Forelimb muscle (tissue), 1 donor: ENCODE measurements around the gene SELENOM. TPM values are rescaled to one million over a fixed set of nuclear protein-coding genes. Genes with fewer than 3 reads are reported as not detected.

Experiments
- DNase-seq: peaks from one replicate; pipeline ENCODE4 v3.0.0-alpha.2; 2013; ENCODE audit warnings: low read depth
- polyA plus RNA-seq: library from polyadenylated mRNA; unstranded; fragments of 120-200 nt; gene quantifications from one replicate; pipeline ENCODE4 v1.2.1, GENCODE V29; 2013; ENCODE audit not compliant: insufficient read length

SELENOM gene
- polyA plus RNA-seq, 1 donor = 18.8 TPM

GRCh38 chr22:31091106-31091975 lies 16.0 kb downstream of the SELENOM start:
- DNase-seq = no peak

- DNase-seq = no peak
Measured at GRCh38 chr22:31090217-31091085, 16.9 kb downstream of the SELENOM start.

- no peak for DNase-seq
Measured at GRCh38 chr22:31089160-31090100, 17.9 kb downstream of the SELENOM start.

DNA sequence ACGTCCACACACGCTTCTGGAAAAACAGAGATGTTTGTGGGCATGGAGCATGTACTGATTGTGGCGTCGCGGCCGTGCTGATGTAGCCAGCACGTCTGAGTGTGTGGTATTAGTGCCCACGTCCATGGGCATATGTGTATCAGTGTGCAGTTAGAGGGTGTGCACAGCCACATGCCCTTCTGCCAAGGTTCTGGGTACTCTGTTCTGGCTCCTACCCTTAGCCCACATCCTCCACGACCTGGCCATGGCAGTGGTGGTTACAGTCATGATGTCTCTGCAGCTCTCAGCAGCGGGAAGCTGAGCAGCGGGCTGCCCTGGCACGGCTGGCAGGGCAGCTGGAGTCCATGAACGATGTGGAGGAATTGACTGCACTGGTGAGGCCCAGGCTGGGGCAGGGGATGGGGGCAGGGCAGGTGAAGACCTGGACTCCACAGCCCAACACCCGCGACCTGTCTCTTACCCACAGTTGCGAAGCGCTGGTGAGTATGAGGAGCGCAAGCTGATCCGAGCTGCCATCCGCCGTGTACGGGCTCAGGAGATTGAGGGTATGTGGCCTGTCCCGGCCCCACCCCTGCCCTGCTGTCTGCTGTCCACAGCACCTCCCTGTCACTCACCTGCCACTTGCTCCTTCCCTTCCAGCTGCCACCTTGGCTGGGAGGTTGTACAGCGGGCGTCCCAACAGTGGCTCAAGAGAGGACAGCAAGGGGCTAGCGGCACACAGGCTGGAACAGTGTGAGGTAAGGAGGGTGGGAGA lies 19.0 kb downstream of the SELENOM start:
- DNase-seq = no peak

GRCh38 chr22:31087744-31088215 lies 19.6 kb downstream of the SELENOM start:
- DNase-seq = no peak

GRCh38 chr22:31086703-31087330 lies 20.6 kb downstream of the SELENOM start:
- no peak for DNase-seq

GRCh38 chr22:31085928-31086327 lies 21.4 kb downstream of the SELENOM start:
- DNase-seq = no peak

DNA sequence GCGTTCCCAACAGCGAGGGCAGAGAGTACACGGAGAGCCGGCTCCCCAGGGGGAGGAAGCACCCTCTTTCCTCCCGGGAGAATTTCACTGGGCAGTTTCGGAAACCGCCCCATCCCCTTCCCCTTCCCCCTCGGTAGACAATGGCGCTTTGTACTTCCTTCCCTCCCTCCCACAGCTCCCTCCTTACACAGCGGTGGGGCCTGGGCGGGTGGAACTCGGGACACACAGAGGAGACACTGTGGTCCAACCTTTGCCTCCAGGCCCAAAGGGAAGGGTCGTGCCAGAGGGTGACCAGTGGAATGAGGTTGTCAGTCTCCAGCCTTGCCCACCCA lies 21.9 kb downstream of the SELENOM start:
- DNase-seq = no peak

DNA sequence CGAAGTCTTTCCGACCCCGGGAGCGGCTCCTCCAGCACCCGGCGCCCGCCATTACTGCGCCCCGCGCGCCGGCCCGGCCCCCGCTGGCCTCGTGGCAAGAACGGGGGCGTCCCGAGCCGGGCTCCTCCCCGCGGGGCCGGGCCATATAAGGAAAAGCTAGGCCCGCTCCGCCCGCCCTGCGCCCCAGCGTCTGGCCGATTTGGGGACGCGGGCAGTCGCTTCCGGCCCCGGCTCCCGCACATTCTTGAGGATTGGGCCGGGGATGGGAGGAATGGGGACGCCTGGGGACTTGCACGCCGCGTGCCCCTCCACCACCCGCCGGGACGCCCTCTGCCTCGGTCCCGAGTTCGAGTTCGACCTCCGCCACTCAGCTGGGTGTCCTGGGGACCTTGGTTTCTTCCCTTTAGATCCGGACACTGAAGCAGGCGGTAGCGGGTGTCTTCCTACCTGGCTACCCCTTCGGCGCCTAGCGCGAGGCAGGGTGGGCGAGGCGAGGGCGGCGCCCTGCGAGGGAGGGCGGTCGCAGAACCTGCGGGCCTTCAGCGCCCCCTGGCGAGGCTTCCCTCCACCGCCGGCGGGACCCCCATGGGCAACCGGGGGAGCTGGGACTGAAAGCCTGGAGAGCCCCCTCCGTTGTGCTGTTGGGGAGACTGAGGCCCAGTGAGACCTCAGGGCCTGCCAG lies 22.4 kb downstream of the SELENOM start:
- no peak for DNase-seq

DNA sequence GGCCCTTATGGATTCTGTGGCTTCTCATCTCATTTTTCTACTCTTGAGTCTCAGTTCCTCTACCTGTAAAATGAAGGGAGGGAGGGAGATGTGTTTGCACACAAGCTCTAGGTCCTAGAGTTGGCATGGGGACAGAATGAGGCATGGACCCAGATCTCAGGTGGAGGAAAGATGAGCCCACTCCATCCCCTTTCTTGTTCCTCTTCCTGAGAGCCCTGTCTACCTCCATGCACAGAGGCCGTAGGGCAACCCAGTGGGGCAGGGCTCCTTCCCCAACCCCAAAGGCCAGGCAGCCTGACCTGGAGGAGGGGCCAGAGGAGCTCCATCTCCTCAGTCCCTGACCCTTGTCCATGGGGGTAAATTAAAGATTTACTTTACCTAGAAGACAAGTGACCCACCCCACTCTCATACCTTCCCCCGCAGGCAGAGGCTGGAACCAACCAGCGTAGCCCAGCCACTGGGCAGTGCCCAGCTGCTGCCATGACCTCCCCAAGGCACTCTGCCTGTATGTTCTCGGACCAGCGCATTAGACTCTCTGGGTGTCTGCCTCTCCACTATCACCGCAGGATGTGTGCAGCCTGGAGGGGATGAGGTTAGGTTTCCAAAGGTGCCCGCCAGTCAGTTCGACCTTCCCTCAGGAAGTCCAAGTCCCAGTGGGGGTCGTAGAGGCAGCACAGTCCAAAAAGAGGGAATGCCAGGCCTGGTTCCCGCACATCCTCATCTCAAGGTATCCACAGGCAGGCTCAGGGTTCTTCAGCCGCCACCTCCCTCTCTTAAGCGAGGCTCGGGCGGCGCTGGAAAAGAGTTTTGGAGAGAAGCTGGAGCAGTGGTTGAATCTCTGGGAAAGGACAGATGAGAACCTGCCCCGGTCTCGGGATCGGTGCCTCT lies 23.2 kb downstream of the SELENOM start:
- no peak for DNase-seq

GRCh38 chr22:31083377-31083768 lies 24.0 kb downstream of the SELENOM start:
- DNase-seq = no peak

- no peak for DNase-seq
Measured at GRCh38 chr22:31082606-31083376, 24.6 kb downstream of the SELENOM start.

GRCh38 chr22:31081963-31082605 lies 25.3 kb downstream of the SELENOM start:
- no peak for DNase-seq

DNA sequence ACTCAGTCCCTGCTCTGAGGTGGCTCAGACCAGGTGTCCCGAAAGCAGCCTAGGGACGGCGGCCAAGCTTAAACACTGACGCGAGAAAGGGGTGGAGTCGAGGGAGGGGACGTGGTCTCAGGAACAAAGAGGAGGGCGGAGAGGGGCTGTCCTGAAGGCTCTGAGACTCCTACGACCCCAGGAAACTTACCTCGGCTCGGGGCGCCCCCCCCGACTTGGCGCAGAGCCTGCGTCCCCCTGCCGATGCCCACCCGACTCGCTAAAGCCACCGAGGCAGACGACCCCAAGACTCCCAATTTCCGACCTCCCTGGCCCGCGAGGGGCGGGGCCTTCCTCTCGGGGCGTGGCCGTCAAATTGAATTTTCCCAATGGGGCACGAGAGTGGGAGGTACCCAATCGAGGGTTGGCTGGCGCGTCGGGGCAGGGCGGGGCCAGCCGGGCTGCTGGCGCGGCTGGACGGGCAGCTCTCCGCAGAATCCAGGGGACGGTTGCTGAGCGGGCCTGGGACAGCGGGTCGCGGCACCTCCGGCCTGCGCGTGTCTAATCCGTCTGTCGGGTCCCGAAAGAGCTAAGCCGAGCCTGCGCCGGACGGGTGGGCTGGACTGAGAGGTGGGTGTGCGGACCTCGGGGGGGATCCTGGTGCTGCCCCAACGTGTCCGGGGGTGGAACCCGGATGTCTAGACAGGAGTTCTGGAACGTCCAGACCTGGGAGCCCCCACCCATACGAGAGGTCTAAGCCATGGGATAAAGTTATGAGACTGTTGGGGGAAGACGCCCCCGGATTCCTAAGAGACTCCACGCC lies 26.3 kb downstream of the SELENOM start, which contains the start of gene SMTN:
Gene SMTN (plus strand): TSS at position 471 of the 802 bp plus-strand sequence. CDS start 1,941 bp downstream, outside the sequence.
- peak; percentile 81 for DNase-seq

GRCh38 chr22:31080164-31080847 lies 27.1 kb downstream of the SELENOM start:
- no peak for DNase-seq
